GM19043 (cell line): ENCODE measurements around the gene KCNJ6.
"Not testable (repeated sequence)": the region's sequence is repeated elsewhere in the genome, so short reads cannot be mapped to it uniquely, and the experiment has no call there.

Experiments
- ATAC-seq: cut with Tn5 transposase; IDR thresholded peaks from one replicate; pipeline ENCODE4 v1.9.1; 2021; ENCODE audit warnings: low read depth; ENCODE audit not compliant: unreplicated experiment

Gene KCNJ6, protein sequence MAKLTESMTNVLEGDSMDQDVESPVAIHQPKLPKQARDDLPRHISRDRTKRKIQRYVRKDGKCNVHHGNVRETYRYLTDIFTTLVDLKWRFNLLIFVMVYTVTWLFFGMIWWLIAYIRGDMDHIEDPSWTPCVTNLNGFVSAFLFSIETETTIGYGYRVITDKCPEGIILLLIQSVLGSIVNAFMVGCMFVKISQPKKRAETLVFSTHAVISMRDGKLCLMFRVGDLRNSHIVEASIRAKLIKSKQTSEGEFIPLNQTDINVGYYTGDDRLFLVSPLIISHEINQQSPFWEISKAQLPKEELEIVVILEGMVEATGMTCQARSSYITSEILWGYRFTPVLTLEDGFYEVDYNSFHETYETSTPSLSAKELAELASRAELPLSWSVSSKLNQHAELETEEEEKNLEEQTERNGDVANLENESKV

DNA sequence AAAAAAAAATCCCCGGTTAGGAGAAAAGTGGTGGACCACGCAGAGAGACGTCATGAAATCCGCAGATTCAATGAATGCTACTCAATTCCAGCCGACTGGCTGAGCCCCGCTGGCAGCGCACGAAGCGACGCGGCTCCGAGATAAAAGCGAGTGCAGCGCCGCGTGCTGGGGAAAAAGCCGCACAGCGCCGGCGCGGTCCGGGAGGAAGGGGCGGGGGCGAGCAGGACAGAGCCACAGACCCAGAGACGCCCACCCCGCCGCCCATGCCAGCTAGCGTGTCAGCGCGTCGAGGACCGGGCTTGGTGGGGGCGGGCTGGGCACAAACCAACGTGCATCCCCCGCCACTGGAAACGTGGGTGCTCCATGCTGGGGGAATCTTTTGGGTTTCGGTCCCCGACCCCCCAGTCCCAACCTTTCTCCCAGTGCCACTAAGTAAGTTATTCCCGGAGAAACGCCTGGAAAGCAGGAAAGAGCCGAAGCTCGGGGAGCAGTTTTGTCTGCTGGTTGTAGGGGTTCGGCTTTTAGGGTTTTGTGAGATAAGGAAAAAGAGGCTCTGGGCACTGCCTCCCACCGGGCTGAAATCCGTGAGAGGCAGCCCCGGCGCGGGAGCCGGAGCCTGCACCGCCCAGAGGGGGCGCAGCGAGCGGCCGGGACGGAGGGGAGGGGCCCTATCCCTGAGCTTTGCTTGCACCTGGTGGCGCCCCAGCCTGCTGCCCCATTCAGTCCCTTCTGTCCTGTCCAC lies at the start of gene KCNJ6:
KCNJ6 (minus strand) TSS at position 148 of the 742 bp plus-strand sequence. CDS start 75,775 bp downstream, outside the sequence.
- no peak for ATAC-seq

DNA sequence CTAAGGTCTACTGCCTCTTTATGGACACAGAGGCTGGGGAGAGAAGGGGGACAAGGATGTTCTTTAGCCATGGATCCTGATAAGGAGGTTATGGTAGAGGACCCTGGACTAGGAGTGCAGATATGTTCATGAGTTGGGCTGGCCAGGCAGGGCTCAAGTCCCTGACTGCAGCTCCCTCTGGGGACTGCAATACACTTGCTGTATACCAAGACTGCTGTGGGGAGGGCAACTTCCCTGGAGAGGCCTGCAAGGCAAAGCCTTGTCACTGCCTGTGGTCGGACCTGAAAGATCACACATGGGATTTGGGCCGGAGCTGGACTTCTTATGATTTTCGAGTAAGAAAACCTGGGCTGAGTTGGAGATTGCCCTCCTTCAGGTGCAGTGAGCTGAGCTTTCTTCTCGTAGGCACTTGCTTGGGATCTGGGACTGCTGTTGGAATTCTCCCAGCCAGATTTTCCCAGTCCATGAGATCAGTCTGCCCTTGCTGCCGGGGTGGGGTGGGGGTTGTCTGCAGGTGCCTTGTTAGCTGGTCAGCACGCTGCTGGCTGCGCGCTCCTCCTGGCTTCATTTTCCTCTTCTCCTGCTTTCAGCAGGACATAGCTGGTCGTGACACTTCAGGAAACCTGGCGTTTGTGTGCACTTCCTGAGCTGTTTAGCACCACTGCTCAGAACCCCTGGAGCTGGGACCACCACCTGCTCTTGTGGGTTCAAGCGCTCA lies 49.0 kb upstream of the KCNJ6 start:
- ATAC-seq, result no peak

DNA sequence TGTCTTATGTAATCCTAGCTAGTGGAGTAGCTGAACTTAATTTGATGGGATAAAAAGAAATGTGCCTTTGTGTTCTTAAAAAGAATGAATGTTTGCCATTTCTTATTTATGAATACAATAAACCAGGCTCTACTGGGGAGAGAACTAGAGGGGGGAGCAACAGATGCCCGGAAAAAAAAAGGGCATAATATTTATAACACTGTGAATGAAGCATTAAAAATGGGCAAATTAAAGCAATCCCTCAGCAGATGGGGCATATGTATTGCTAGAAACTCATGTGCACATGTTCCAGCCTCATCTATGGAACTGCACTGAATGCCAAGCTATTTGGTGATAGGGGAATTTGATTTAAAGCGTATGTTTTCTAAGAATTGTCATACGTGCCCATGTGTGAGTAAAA lies 42.3 kb upstream of the KCNJ6 start:
- ATAC-seq, result no peak

DNA sequence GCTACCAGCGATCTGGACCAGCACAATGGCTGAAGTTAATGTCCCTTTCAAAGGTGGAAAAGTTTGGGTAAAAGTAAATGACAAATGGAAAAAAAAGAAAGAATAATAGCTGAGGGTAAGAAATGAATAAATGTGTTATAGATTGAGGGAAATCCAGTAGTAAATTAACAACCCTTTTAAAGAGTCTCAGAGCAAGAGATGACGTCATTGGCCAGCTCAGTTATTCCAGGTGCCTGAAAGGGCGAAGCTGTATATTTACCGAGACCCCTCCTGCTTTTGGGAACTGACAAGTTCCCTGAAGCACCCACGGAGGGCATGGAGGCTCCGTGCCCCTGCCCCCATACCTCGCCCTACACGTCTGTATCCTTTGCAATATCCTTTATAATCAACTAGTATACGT lies 40.5 kb upstream of the KCNJ6 start:
- no peak for ATAC-seq

DNA sequence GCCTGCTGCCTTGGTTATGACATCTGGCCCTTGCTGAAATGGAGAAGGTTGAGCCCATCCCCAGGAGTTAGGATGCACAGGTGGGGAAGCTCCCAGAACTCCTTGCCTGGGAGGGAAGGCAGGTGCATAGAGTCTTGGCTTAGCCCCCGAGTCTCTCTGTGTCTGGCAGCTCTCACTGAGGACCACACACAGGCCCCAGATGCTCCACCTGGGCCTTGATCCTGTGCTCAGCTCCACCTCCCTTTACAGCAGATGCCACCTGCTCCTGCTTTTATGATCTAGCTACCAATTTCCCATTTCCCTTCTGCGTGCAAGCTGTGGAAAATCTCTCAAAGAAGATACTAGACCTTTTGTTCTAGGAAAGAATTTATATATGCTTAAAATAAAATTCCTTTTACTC lies 28.8 kb upstream of the KCNJ6 start:
- no peak for ATAC-seq

DNA sequence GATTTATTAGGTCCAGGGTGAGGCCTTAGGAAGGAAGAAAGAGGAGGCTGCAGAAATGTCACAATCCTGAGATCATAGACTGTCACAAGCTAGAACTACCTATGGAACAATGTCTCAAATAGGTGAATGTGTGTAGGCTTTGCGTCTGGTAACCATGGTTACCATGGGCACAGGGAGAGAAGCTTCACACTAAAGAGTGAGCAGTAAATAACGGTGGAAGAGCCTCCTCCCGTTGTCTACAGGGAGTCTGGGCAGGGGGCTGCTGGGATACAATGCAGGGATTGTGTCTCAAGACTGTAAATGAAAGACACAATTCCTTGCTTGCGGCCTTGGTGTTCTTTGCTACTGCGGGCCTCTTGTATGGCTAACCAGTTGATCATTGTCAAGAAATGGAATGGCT lies 28.2 kb upstream of the KCNJ6 start:
- no peak for ATAC-seq

DNA sequence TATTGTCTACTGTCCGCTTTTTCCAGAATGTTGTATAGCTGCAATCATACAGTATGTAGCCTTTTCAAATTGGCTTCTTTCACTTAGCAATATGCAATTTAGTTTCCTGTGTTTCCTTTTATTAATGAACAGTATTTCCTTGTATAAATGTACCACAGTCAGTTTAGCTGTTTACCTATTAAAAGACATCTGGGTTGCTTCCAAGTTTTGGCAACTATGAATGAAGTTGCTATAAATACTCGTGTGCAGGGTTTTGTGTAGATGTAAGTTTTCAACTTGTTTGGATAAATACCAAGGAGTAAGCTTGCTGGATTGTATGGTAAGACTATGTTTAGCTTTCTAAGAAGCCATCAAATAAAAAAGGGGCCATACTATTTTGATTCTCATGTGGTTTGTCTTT lies 24.4 kb upstream of the KCNJ6 start:
- ATAC-seq, result no peak

DNA sequence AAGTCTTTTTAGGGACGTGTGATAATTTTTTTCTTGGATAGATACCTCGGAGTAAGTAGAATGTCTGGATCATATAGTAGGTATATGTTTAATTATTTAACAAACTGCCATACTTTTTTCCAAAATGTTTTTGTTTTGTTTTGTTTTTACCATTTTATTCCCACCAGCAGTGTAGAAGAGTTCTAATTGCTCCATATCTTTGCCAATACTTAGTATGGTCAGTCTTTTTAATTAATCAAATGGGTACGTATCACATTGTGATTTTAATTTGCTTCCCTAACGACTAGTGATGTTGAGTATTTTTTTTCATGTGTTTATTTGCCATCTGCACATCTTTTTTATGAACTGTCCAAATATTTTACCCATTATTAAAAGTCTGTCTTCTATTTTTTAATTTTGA lies 23.6 kb upstream of the KCNJ6 start:
- ATAC-seq, result no peak

DNA sequence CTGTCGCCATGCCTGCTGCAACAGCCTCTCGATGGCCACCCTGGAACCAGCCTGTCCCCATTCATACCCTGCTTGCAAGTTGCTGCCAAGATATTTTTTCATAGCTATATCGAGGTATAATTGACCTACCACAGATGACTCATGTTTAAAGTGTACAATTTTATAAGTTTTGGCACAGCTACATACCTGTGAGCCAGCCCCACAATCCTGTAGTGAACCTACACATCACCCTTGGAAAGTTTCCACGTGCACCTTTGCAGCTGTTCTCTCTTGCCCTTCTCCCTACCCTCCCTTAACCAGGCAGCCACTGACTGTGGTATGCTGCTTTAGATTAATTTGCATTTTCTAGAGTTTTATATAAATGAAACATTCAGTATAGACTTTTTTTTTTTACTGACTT lies 23.0 kb upstream of the KCNJ6 start:
- ATAC-seq, result no peak

DNA sequence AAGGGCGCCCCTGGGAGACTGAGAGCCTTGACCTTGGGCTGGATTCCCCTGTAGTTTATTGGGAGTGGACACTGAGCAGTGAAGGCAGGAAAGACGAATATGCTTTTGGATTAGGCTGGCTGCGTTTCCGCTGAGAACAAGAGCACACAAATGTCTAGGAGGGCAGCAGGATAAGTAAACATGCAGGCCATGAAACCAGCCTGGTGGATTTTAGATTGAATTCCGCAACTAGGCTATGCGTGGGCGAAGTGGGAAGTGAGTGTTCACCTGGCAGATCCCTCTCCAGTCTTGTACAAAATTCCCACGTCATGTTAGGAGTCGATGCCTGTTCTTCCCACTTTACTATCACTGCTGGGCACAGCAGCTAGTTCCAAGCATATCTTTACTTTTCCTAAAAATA lies 21.4 kb upstream of the KCNJ6 start:
- no peak for ATAC-seq

DNA sequence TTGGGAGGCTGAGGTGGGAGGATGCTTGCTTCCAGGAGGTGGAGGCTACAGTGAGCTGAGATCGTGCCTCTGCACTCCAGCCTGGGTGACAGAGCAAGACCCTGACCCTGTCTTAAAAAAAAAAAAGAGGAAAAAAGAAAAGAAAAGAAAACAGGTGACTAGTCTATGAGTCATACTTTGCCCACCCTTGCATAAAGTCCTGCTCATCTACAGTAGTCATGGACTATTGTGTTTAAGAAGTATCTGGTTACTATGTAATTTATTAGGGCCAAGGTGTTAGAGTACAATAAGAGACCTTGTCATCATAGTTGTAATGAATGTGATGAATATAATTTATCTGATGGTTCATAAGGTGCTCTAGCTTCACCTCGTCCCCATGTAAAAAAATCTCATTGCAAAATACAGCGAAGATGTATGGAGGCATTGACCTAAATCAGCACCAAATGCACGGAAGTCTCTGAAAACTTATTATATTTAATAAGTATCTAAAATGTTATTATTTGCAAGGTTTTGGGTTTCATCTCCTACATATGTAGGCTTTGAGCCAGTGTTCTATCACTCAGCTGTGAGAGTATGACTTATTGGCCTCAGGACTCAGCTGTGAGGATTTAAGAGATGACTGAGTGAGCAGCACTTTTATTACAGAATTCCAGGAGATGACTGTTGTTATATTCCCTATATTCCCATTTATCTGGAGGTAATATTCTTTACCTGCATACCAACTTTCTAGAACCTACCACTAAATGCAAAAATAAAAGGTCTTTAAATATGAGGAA lies 19.9 kb upstream of the KCNJ6 start:
- no peak for ATAC-seq

DNA sequence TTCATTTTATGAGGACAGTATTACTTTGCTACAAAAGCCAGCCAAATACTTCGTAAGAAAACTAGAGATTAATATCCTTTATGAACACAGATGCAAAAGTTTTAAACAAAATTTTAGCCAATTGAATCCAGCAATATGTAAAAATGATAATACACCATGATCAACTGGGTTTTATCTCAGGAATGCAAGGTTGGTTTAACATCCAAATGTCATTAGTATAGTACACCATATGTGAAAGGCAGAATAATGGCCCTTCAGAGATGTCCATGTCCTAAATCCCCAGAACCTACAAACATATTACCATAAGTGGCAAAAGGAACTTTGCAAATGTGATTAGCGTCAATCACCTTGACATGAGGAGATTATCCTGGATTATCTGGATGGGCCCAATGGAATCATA lies 16.7 kb upstream of the KCNJ6 start:
- ATAC-seq, result no peak

DNA sequence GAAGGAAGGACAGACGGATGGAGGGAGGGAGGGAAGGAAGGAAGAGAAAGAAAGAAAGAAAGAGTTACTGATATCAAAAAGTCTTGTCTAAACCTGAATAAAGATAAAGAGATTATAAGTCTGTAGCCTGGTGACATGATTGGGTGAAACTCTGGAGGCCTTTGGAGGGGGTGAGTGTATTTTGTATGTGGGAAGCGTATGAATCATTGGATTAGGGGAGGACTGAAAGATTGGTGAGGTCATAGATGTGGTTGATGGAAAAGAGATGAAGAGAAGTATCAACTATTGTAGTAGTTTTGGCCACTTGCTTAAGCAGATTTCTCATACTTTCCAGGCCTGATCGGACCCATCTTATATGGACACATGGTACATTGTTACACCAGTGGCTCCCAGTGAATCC lies 11.5 kb upstream of the KCNJ6 start:
- no peak for ATAC-seq

DNA sequence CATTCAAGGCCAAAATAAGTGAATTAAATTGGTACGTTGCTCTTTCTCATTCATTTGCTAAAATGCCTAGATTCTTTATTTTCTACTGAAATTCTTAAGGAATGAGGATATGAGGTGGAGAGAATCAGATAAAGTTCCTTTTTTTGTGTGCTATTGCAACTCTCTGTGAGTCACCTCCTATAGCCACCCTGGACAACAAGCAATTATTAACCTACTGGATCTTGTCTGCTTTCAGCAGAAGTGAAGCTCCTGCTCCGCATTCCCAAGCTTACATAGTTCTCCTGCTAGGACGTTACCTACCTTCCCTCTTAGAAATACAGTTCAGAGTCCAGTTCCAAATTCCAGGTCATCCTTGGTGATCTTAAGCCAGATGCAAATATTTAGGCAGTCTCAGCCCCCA lies 4.8 kb upstream of the KCNJ6 start:
- ATAC-seq, result no peak

DNA sequence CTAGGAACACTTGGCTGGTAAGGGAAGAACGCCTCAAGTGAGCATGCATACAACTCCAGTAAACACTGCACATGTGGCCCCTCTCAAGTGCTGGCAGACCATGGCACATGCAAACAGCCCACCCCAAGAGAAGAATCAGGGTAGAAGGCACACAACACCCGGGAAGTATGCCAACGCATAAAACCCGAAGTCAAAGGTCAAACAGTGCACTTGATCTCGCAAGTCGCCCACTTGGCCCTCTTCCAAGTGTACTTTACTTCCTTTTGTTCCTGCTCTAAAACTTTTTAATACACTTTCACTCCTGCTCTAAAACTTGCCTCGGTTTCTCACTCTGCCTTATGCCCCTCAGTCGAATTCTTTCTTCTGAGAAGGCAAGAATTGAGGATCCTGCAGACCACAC lies 4.0 kb upstream of the KCNJ6 start:
- not testable (repeated sequence) for ATAC-seq

DNA sequence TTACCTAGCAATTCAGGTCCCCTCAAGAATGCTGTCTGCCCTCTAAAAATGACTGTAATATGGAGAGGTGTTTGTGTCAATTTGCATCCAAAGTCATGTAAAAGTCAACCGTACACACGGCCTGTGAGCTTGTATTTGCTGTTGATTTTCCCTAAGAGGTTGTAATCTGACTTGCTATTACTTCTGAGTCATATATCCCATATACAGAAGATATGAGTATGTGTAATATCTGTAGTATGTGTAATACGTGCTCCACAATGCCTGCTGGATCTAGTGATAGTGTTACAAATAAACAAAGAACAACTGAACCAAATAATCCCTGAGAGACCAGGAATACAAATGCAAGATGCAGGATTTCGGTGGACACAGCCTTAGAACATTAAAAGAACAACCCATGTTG lies 1.4 kb upstream of the KCNJ6 start:
- no peak for ATAC-seq

DNA sequence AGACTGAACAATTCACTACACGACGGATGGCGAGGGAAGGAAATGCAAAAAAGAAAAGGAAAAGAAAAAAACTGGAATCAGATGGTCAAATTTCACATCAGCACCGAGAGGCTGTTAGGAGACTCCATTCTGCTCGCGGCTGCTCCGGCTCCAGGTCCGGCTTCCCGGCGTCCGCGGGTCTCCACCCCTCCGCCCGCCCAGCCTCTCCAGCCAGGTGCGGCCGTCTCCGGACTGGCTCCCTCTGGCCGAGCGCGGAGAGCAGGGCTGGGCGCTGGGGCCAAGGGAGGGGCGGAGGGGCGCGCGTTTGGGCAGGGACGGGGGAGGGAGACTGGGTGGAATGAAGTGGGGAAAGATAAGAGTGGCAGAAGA lies 332 bp downstream of the KCNJ6 start:
- no peak for ATAC-seq

DNA sequence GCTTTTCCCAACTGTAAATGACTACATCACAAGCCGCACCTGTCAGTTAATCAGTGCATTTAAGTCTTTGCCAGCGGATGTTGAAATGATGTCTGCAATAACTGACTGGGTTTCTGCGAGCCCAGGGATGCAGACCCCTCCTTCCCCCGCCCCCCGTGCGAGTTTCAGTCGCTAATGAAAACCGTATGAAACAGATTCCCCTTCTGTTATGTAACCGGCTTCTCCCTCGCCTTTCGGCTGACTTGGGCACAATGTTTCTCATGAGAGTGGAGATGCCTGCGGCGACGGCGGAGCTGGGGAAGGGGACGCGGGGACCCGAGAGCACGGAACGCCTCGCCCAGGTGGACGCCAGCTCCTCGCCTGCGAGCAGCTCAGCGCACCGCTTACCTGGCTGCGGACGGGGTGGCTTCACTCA lies 753 bp downstream of the KCNJ6 start:
- ATAC-seq, result no peak

DNA sequence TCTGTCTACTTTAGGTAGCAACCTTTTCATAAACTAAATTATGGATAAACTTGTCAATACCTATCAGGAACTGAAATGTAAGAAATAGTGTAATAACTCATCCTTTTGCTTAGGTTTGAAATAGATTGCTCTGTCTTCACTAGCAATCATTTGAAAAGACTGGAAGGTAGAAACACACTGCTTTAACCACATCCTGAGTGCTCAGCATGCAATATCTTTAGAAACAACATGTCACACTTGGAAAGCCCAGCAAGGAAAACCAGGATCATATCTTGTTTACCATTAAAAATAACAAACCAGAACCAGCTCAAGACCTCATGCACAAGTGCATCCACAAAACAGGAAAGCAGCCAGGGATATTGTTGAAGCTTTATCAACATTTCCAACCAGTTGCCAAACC lies 3.6 kb downstream of the KCNJ6 start:
- ATAC-seq, result no peak

DNA sequence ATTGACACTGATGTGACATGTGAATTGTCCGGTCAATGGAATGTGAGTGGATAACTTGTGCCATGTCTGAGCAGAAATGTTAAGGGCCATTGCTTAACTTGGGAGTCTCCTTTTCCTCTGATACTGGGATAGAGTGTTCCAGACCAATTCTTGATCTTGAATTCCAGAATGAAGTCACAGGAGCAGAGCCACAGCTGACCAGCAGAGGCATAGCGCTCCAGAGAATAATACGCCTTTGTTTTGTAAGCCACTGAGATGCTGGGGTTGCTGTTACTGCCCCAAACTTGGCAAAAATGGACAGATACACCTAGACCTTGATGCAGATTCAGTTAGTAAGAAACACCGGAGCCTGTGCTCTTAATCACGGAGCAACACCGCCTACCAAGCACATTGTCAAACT lies 6.3 kb downstream of the KCNJ6 start:
- no peak for ATAC-seq

DNA sequence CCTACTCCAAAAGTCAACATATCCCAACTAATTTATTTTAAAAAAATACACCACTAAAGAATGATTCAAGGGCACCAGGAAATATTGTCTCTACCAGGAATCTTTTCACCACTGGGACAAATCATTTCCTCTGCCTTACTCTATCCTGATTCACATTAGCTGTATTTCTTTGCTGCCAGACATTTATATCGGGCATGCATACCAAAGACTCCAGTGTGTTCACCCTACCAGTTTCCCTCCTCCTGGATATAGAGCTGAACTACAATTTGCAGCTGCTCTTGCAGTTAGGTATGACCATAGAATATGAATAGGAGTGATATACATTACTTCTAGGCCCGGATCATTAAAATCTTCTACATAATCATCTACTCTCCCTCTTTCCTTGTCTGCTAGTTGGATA lies 7.6 kb downstream of the KCNJ6 start:
- ATAC-seq, result no peak
